ENCODE results near the gene DMD.

DNA sequence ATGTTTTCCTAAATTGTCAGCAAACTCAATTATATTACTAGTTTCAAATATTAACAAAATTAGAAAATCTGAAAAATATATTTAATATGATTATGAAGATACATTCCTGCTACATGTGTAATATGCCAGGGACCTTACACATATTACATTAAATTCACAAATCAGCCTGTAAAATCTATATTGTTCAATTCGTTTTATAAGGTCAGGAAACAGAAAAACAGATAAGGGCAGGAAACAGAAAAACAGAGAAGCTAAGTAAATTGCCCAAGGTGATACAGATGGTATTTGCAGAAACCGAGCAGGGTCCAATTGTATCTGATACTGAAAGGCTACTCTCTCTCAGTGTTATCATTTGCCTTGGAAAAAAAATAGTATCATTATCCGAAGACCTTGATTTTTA, 739.0 kb downstream of the DMD start:
- TF ChIP-seq, protein P1, sequence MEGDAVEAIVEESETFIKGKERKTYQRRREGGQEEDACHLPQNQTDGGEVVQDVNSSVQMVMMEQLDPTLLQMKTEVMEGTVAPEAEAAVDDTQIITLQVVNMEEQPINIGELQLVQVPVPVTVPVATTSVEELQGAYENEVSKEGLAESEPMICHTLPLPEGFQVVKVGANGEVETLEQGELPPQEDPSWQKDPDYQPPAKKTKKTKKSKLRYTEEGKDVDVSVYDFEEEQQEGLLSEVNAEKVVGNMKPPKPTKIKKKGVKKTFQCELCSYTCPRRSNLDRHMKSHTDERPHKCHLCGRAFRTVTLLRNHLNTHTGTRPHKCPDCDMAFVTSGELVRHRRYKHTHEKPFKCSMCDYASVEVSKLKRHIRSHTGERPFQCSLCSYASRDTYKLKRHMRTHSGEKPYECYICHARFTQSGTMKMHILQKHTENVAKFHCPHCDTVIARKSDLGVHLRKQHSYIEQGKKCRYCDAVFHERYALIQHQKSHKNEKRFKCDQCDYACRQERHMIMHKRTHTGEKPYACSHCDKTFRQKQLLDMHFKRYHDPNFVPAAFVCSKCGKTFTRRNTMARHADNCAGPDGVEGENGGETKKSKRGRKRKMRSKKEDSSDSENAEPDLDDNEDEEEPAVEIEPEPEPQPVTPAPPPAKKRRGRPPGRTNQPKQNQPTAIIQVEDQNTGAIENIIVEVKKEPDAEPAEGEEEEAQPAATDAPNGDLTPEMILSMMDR (conservative IDR thresholded peaks at IDR 0.05), result no peak
- TF ChIP-seq EZH2 (IDR thresholded peaks at IDR 0.05; ENCODE audit: low read depth), result no peak
